ENCODE data around the gene RGMB.

DNA sequence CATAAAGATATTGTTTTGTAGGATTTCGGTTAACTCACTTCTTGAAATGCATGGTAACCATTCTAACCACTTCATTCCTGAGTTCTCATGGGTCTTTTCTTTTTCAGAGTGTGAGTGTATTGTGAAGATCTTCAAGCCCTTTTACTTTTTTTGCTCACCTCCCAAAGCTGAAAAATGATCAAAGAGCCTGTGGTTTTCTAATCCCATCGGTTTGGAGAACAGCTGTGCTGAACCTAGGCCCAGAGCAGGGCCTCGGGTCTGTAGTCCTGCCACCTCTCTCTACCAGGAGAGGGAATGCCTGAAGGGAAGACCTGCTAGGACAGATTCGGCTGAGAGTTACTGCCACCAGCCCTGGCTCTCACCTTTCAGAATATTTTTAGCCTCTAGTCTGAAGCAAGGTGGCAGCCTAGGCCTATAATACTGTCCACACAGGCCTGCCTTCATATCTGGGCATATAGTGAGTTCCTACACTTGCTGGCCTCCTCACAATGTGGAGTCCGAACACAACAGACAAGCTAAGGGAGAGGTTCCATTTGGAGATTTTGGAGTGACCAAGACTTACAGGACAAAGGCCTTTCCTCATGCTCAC is 13.8 kb downstream of the RGMB start:
- TF ChIP-seq CTCF (IDR thresholded peaks at IDR 0.05; ENCODE audit: low read length) (no peak), EZH2 (IDR thresholded peaks at IDR 0.05; ENCODE audit: borderline replicate concordance, low read length) (no peak)
